ENCODE data around the gene UBASH3B. TPM values are rescaled to one million over a fixed set of nuclear protein-coding genes. Genes with fewer than 3 reads are reported as not detected.

UBASH3B gene
- total RNA-seq, 1 donor from 2014 or later, result 6.6 TPM

DNA sequence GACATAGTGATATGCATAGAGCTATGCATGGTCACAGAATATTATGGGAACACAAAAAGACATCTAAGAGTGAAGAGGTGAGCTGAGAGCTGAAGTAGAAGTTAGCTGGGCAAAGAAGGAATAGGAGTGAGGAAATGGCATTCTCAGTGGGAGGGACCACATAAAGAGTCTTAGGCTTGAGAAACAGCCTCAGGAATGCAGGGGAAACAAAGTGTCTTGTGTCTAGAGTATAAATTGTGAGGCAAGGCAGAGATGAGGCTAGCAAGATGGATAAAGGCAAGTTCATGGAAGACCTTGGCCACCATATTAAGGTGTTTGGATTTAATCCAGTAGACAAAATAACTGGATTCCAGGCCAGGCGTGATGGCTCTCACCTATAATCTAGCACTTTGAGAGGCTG lies 142.1 kb downstream of the UBASH3B start:
- no peaks in the 10 kb centered on the region for H3K27me3 Mint-ChIP-seq (ENCODE audit: low read depth)

DNA sequence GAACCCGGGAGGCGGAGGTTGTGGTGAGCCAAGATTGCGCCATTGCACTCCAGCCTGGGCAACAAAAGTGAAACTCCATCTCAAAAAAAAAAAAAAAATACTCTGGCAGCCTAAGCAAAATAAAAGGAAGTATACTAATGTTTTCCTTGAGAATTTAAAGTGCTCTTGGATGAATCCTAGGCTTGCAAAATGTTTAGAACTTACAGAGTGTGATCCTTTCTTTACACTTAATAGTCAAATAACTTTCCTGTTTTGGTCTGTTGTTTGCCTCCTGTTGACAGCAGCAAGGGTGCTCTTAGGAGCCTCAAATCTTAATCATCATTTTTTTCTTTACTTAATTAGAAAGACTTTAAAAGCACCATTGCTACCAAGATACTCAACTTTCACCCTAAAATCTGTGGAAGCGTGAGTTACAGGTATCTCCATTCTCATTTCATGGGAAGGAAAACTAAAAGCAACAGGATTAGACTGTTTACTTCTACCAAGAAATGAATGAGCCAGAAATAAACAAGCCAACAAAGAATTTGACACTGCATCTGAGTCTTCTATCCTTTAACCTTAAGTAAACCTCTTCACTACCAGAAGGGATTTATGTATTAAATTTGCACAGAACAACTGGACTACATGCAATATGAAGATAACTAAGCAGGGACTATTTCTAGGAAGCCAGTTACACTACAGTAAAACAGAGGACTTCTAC lies 144.0 kb downstream of the UBASH3B start:
- Mint-ChIP-seq H3K4me1 (peaks cover 19% of the 10 kb centered on the region), H3K9me3 (no peaks in the 10 kb centered on the region), H3K36me3 (no peaks in the 10 kb centered on the region), H3K27ac (no peak overlapping the region), H3K4me3 (no peak overlapping the region), H3K27me3 (ENCODE audit: low read depth) (no peaks in the 10 kb centered on the region)
- DNase-seq (ENCODE audit: low spot score in 2 of 2, unreplicated experiment in 2 of 2), result no peak
- TF ChIP-seq, protein P1, sequence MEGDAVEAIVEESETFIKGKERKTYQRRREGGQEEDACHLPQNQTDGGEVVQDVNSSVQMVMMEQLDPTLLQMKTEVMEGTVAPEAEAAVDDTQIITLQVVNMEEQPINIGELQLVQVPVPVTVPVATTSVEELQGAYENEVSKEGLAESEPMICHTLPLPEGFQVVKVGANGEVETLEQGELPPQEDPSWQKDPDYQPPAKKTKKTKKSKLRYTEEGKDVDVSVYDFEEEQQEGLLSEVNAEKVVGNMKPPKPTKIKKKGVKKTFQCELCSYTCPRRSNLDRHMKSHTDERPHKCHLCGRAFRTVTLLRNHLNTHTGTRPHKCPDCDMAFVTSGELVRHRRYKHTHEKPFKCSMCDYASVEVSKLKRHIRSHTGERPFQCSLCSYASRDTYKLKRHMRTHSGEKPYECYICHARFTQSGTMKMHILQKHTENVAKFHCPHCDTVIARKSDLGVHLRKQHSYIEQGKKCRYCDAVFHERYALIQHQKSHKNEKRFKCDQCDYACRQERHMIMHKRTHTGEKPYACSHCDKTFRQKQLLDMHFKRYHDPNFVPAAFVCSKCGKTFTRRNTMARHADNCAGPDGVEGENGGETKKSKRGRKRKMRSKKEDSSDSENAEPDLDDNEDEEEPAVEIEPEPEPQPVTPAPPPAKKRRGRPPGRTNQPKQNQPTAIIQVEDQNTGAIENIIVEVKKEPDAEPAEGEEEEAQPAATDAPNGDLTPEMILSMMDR (IDR thresholded peaks at IDR 0.05; ENCODE audit: unreplicated experiment), result no peak

More for the DNA sequence above, 142.1 kb downstream of the UBASH3B start:
- Mint-ChIP-seq H3K4me3 (no peak overlapping the region), H3K27ac (no peak overlapping the region), H3K36me3 (no peaks in the 10 kb centered on the region), H3K4me1 (peaks cover 3% of the 10 kb centered on the region), H3K9me3 (no peaks in the 10 kb centered on the region)
- TF ChIP-seq, protein P1 (IDR thresholded peaks at IDR 0.05; ENCODE audit: unreplicated experiment), result no peak
- no peak for DNase-seq (ENCODE audit: low spot score in 2 of 2, unreplicated experiment in 2 of 2)

DNA sequence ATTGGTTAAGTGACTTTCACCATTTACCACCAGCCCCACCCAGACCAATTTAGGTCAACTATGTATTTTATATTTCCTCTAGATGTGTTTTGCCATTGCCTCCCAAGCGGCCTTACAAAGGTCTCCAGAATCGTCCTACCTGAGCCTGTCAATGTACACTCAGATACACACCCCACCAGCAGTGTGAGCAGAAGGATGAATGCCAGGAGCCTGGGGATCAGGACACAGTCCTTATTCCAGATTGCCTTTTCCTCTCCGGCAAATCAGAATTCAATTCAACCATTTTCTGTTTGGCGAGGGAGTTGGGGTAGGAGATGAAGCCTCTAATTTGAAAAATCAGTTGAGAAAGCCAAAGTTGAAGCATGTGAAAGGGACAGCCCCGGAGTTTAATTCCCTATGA lies 147.4 kb downstream of the UBASH3B start:
- Mint-ChIP-seq H3K36me3 (peaks cover 3% of the 10 kb centered on the region), H3K9me3 (no peaks in the 10 kb centered on the region), H3K27ac (no peak overlapping the region), H3K27me3 (ENCODE audit: low read depth) (no peaks in the 10 kb centered on the region), H3K4me3 (no peak overlapping the region), H3K4me1 (peaks cover 26% of the 10 kb centered on the region)
- no peak for DNase-seq (ENCODE audit: low spot score in 2 of 2, unreplicated experiment in 2 of 2)
- TF ChIP-seq, protein P1 (IDR thresholded peaks at IDR 0.05; ENCODE audit: unreplicated experiment), result no peak

DNA sequence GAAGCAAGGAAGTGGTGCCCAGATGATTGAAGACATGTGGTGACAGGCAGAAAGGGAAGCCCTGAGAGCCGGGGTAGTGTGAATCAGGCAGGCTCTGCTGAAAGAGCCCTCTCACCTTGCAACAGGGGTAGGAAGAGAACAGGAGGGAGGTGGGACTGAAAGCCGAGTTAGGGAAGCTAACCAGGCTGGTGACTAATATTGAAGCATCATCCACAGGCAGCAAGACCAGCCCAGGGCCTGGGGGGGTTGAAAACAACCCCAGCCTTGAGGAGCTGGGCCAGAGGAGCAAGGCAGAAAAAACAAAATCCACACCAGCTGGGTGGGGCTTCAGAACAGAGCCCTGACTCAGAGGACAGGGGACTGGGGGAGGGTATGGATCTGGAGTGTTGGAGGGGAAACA lies 147.8 kb downstream of the UBASH3B start:
- TF ChIP-seq, protein P1 (IDR thresholded peaks at IDR 0.05; ENCODE audit: unreplicated experiment), result no peak
- H3K36me3 Mint-ChIP-seq, result peaks cover 3% of the 10 kb centered on the region
- no peak overlapping the region for H3K4me3 Mint-ChIP-seq
- peaks cover 30% of the 10 kb centered on the region for H3K4me1 Mint-ChIP-seq
- DNase-seq (ENCODE audit: low spot score in 2 of 2, unreplicated experiment in 2 of 2), result no peak
- no peaks in the 10 kb centered on the region for H3K9me3 Mint-ChIP-seq
- H3K27me3 Mint-ChIP-seq (ENCODE audit: low read depth), result no peaks in the 10 kb centered on the region
- no peak overlapping the region for H3K27ac Mint-ChIP-seq

DNA sequence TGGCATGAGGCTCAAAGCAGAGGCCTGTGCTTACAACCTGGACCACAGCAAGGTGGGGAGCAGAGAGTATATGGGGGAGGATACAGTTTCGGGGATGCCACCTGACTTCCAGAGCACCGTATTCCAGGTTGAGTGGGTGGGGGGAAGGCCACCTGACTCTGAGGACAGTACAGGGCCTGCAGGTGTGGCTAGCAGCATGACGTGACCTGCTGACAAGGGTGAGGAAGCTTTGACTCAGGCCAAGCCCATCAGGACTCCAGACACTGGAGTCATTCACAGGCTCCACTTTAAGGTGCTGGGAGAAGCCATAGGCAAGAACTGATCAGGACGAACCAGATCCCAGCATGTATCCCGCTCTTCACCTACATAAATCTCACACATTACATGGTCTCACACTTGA lies 148.2 kb downstream of the UBASH3B start:
- Mint-ChIP-seq H3K9me3 (no peaks in the 10 kb centered on the region), H3K27ac (no peak overlapping the region), H3K27me3 (ENCODE audit: low read depth) (no peaks in the 10 kb centered on the region), H3K4me3 (no peak overlapping the region), H3K36me3 (peaks cover 3% of the 10 kb centered on the region), H3K4me1 (peaks cover 34% of the 10 kb centered on the region)
- DNase-seq (ENCODE audit: low spot score in 2 of 2, unreplicated experiment in 2 of 2), result no peak
- TF ChIP-seq, protein P1 (IDR thresholded peaks at IDR 0.05; ENCODE audit: unreplicated experiment), result no peak
